Muscle of leg (tissue), 11 donors: ENCODE data around the gene HIVEP2. TPM values are rescaled to one million over a fixed set of nuclear protein-coding genes. Genes with fewer than 3 reads are reported as not detected.
A peak's percentile ranks its signal among the peaks of the same experiment; 100 is the strongest.

Source experiments
- DNase-seq: peaks from one replicate; pipeline ENCODE4 v3.0.0; 2013
- H3K27ac ChIP-seq: one replicate; pipeline ENCODE4 v1.5.1; 2013; ENCODE audit warnings: mild to moderate bottlenecking, low read length, control low read depth
- H3K27me3 ChIP-seq: one replicate; pipeline ENCODE4 v1.6.1; 2013; ENCODE audit warnings: low read length; ENCODE audit not compliant: control insufficient read depth, insufficient read depth
- H3K36me3 ChIP-seq: one replicate; pipeline ENCODE4 v1.6.1; 2013; ENCODE audit warnings: low read length; ENCODE audit not compliant: control insufficient read depth, insufficient read depth
- H3K4me1 ChIP-seq: one replicate; pipeline ENCODE4 v1.6.1; 2013; ENCODE audit warnings: low read length; ENCODE audit not compliant: control insufficient read depth, insufficient read depth
- H3K4me3 ChIP-seq: one replicate; pipeline ENCODE4 v1.5.1; 2013; ENCODE audit warnings: low read length, control low read depth
- H3K9me3 ChIP-seq: replicated peaks from 2 replicates; pipeline ENCODE4 v1.6.1; 2013; ENCODE audit warnings: low read depth, low read length; ENCODE audit not compliant: control insufficient read depth
- WGBS: methylation state at CpG from one replicate; pipeline ENCODE4 v1.1.5; 2013; ENCODE audit warnings: missing lambda C conversion rate; ENCODE audit not compliant: insufficient coverage; 5-methylcytosine and 5-hydroxymethylcytosine counted together
- polyA plus RNA-seq, 8 donors: library from polyadenylated mRNA; unstranded; fragments of 120-200 nt; gene quantifications; one replicate each; pipeline versions ENCODE4 v1.2.1 to v1.2.3, GENCODE V29; 2013; ENCODE audit warnings: inconsistent platforms in 1 of 8, low replicate concordance in 1 of 8; ENCODE audit not compliant: insufficient read length in 8 of 8, insufficient read depth in 1 of 8
- total RNA-seq: library from RNA; stranded (reverse); fragments of 120-200 nt; gene quantifications from one replicate; pipeline ENCODE4 v1.2.4, GENCODE V29; 2013

HIVEP2 gene
- total and polyA plus RNA-seq, 9 donors: 8.6 to 17.9 (median 14.8) TPM

DNA sequence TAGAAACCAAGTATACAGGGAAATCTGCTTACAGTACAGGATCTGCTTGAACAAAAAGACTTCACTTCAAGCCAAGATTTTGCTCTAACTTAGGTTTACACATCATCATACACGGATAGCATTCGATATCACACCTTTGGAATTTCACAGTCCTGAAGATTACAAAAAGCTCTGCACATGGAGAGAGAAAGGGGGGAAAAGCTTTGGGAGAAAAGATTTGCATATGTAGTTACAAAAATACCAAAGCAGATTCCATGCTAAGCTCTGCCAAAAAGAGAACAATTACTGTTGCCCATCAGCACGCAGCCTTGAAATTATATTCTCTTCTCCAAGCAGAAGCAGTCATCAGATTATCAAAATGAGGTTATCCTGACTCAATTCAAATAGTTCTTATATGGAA, 62.0 kb downstream of the HIVEP2 start:
- no CpG with 5 or more reads among the region's 3 CpGs for WGBS
- DNase-seq: no peak

DNA sequence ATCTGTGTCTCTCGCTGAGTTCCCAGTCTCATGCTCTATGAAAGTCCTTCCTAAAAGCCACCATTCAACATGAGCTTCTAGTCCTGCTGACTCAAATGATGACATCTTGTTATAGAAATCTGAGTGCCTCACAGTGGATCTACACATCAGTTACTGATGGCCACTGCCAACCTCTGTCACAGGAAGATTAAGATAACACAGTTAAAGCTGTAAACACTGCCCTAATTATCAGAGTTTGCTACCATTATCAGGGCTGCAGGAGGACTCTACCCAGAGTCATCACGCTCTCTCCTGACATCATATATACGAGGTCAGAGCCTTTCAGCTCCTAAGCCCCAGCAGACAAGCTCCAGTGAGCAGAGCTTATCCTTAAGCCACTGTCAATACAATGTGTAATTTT, 63.2 kb downstream of the HIVEP2 start:
- Histone ChIP-seq H3K9me3 (no peaks in the 10 kb centered on the region), H3K36me3 (no peaks in the 10 kb centered on the region), H3K27me3 (no peaks in the 10 kb centered on the region), H3K4me1 (peaks cover 25% of the 10 kb centered on the region), H3K4me3 (no peak overlapping the region), H3K27ac (no peak overlapping the region)
- no CpG with 5 or more reads among the region's 3 CpGs for WGBS
- DNase-seq: no peak

More for the DNA sequence above, 62.0 kb downstream of the HIVEP2 start:
- H3K36me3 ChIP-seq: no peaks in the 10 kb centered on the region
- H3K4me1 ChIP-seq: peaks cover 25% of the 10 kb centered on the region
- H3K4me3 ChIP-seq: no peak overlapping the region
- no peaks in the 10 kb centered on the region for H3K9me3 ChIP-seq
- H3K27ac ChIP-seq: peak overlapping the region; percentile 24
- no peaks in the 10 kb centered on the region for H3K27me3 ChIP-seq

DNA sequence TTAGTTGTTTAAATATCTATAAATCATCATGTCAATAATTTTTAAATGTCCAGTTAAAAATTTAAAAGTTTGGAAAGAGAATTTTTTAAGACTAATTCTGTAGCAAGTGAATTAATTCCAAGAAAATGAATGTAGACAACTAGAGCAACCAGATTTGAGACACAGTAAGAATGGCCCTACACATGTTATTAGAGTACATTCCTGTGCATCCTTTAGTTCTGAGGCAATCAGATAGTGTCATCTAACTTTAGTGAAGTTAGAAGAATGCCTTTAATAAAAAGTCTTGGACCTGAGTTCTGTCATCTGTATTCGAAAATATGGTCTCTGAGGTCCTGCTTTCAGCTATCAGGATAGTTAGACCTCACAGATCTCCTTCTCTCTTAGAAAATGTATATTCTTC, 63.7 kb downstream of the HIVEP2 start:
- Histone ChIP-seq H3K27me3 (no peaks in the 10 kb centered on the region), H3K36me3 (no peaks in the 10 kb centered on the region), H3K4me1 (peaks cover 25% of the 10 kb centered on the region), H3K9me3 (no peaks in the 10 kb centered on the region), H3K27ac (no peak overlapping the region), H3K4me3 (no peak overlapping the region)
- no peak for DNase-seq
- WGBS: no CpG with 5 or more reads among the region's 1 CpG

DNA sequence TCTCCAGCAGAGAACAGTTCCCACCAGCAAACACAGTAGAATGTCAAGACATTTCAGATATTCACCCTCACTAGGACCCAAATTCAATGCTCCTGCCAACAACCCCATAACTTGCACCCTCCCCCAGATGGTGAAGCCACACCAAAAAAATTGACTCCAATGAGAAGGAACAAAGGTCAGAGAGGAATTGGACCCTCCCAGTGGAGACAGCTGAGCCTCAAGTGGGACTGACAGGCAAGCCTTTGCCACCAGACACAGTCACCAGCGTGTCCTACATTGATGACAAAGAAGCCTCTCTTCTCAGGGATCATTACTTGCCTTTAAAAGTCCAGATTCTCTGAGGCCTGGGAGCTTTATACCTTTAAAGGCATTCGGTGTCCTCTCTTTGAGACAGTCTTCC, 64.8 kb downstream of the HIVEP2 start:
- H3K4me3 ChIP-seq: no peak overlapping the region
- H3K36me3 ChIP-seq: no peaks in the 10 kb centered on the region
- H3K4me1 ChIP-seq: peaks cover 24% of the 10 kb centered on the region
- WGBS: 90% methylated on average over 2 of the region's 2 CpGs
- no peaks in the 10 kb centered on the region for H3K27me3 ChIP-seq
- DNase-seq: no peak
- no peaks in the 10 kb centered on the region for H3K9me3 ChIP-seq
- H3K27ac ChIP-seq: peak overlapping the region; percentile 76

DNA sequence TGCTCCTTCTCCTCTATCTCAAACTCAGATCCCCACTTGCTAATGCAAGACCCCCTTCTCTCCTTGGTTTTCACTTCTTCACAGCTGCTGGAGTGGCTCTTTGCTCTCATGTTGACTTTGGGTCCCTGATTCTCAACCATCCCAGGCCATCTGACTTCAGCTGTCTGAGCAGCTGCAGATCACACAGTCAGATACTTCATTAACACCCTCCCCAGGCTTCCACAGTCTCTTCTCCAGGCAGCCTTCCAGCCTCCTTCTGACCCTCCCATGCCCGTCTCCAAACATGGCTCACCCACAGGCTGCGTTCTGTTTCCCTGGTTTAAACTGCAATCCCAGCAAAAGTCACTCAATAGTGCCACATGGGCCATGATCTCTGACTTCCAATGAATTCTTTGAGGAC, 65.4 kb downstream of the HIVEP2 start:
- no peak overlapping the region for H3K4me3 ChIP-seq
- no peaks in the 10 kb centered on the region for H3K27me3 ChIP-seq
- H3K36me3 ChIP-seq: no peaks in the 10 kb centered on the region
- peak overlapping the region; percentile 76 for H3K27ac ChIP-seq
- H3K4me1 ChIP-seq: peaks cover 21% of the 10 kb centered on the region
- peak; percentile 73 for DNase-seq
- no CpG with 5 or more reads among the region's 2 CpGs for WGBS
- no peaks in the 10 kb centered on the region for H3K9me3 ChIP-seq

DNA sequence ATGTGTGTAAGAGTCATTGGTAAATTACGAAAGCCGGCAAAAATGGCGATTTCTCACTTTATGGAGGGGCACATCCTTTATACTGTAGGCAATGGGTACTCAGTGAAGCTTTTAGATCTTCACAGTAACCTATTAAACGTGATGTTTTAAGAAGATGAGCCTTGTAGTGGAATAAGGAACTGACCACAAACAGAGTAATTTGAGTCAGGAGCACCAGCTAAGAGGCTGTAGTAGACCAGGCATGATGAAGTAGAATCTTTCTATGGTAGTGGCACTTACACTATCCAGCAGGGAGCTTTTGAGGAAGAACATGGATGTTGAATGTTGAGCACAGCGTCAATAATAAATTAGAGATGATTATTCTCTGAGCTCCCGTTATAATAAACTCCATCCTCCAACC, 65.9 kb downstream of the HIVEP2 start:
- Histone ChIP-seq H3K27ac (peak overlapping the region; percentile 76), H3K36me3 (no peaks in the 10 kb centered on the region), H3K9me3 (no peaks in the 10 kb centered on the region), H3K27me3 (no peaks in the 10 kb centered on the region), H3K4me3 (no peak overlapping the region), H3K4me1 (peaks cover 21% of the 10 kb centered on the region)
- WGBS: 96% methylated on average over 4 of the region's 6 CpGs
- no peak for DNase-seq

DNA sequence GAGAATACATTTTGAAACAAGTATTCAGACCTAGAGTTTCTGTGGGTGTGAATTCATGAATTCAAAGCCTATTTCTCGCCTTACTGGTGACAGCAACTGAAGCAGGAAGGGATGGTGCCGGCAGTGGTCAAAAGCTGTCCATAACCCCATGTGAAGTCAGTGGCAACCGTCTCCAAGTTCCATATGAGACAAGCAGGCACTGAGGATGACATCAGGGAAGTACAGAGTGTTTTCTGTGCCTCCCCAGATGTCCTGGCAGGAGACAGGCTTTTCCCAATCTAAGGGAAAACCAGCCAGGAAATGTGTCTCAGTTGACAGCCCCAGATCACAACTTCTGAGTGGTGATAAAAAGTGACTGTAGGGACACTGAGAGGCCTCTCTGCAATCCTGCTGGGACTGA, 66.6 kb downstream of the HIVEP2 start:
- H3K27me3 ChIP-seq: no peaks in the 10 kb centered on the region
- H3K9me3 ChIP-seq: no peaks in the 10 kb centered on the region
- peak overlapping the region; percentile 76 for H3K27ac ChIP-seq
- no peaks in the 10 kb centered on the region for H3K36me3 ChIP-seq
- DNase-seq: no peak
- no peak overlapping the region for H3K4me3 ChIP-seq
- WGBS: 86% methylated on average over 3 of the region's 3 CpGs
- H3K4me1 ChIP-seq: peaks cover 21% of the 10 kb centered on the region

DNA sequence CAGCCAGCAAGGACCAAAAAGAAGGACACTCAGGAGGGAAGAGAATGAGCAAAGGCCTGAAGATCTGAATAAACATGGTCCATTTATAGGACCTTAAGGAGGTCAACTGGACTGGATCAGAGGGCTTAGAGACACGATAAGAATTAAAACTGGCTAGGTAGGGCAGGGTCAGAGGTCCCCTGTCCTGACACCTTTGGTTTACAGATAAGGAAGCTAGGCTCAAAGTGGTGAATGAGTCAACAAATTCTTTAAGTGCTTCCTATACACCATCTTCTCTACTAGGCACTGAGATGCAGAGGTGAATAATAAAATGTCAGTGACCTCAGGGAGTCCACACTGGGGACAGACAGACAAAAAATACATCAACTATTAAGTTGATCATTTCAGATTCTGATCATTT, 70.3 kb downstream of the HIVEP2 start:
- peaks cover 18% of the 10 kb centered on the region for H3K4me1 ChIP-seq

DNA sequence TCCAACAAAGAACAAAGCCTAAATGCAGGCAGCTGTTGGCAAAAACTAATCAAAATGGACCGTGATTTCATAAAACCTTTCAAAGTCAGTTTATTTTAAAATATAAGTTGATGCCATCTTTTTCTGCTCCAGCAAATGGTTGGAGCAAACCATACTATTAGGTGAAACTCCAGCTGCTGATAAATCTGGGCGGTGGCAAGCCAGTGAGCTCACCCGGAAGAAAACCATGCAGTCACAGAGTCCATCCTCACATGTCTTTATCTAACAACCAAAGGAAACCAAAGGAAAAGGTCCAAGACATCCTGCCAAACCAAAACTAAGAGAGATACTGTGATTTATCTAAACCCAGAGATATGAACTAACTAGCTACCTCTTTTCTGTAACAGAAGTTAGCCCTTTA, 72.6 kb downstream of the HIVEP2 start:
- Histone ChIP-seq H3K36me3 (no peaks in the 10 kb centered on the region), H3K4me3 (no peak overlapping the region), H3K27ac (peak overlapping the region; percentile 22), H3K27me3 (no peaks in the 10 kb centered on the region), H3K9me3 (no peaks in the 10 kb centered on the region), H3K4me1 (peaks cover 7% of the 10 kb centered on the region)
- 100% methylated on average over 1 of the region's 3 CpGs for WGBS
- no peak for DNase-seq

More for the DNA sequence above, 70.3 kb downstream of the HIVEP2 start:
- Histone ChIP-seq H3K27ac (no peak overlapping the region), H3K36me3 (no peaks in the 10 kb centered on the region), H3K4me3 (no peak overlapping the region), H3K9me3 (no peaks in the 10 kb centered on the region), H3K27me3 (no peaks in the 10 kb centered on the region)
- no peak for DNase-seq
- no CpG with 5 or more reads among the region's 1 CpG for WGBS

DNA sequence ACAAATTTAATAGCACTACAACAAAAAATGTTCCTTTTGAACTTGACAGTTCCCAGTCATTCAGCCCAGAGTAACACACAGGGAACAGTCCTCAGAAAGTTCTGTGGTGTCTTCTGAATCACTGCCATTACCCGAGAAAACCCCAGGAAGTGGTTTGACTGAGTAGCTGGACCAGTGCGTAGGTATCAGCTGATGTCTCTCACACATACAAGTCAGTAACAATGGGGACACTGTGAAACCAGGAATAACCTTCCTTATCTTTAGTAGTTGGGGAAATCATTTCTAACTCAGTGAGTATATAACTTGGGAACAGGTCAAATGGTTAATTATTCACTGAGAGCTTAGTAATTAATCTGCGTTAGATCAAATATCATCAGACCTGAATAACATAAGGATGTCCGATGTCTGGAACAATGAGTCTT, 73.1 kb downstream of the HIVEP2 start:
- H3K4me1 ChIP-seq: peaks cover 7% of the 10 kb centered on the region
- no peaks in the 10 kb centered on the region for H3K27me3 ChIP-seq
- no peak overlapping the region for H3K4me3 ChIP-seq
- peak overlapping the region; percentile 22 for H3K27ac ChIP-seq
- H3K36me3 ChIP-seq: no peaks in the 10 kb centered on the region
- no peaks in the 10 kb centered on the region for H3K9me3 ChIP-seq
- WGBS: no CpG with 5 or more reads among the region's 4 CpGs
- no peak for DNase-seq

DNA sequence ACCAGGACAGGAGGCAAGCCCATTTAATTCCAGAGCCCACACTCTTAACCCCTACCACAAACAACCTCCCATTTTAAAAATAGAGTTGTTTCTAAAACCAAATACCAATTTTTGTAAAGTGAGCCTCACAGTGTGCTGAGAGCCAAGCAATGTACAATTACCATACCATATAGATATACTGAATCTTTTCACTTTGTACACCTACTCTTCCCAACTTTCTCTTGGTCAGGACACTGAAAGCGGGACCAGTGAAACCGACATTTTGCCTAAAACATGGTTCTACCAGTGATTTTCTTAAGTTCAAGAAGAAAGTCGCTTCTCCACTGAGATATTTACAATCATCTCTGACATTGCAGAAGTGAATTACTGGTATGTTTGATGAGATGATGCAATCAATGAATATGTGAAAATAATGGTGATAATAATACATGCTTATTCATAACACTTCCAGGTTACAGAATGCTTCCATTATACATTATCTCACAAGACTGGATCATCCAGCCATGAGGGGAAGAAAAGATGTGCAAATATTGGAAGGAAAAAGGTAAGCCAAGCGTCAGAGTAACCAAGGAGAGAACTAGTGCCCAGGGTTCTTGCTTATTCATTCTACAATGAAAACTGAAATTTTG, 74.1 kb downstream of the HIVEP2 start:
- Histone ChIP-seq H3K4me3 (no peak overlapping the region), H3K27me3 (no peaks in the 10 kb centered on the region), H3K9me3 (no peaks in the 10 kb centered on the region), H3K36me3 (no peaks in the 10 kb centered on the region), H3K4me1 (peaks cover 7% of the 10 kb centered on the region), H3K27ac (no peak overlapping the region)
- no CpG with 5 or more reads among the region's 4 CpGs for WGBS
- DNase-seq: no peak
